Prostate gland (tissue), 2 donors: ENCODE measurements around the gene CBL. TPM values are rescaled to one million over a fixed set of nuclear protein-coding genes. Genes with fewer than 3 reads are reported as not detected.

Experiments used
- DNase-seq: peaks from one replicate; pipeline ENCODE4 v3.0.0-alpha.2; 2019; ENCODE audit warnings: low spot score
- H3K27ac ChIP-seq, 2 donors: fragments of 200-600 bp; sonication (generic); 2 replicates each; pipeline ENCODE4 v1.5.1; 2017 to 2019
- H3K27me3 ChIP-seq: fragments of 200-600 bp; sonication (generic); replicated peaks from 2 replicates; pipeline ENCODE4 v1.5.1; 2019; ENCODE audit not compliant: insufficient read depth
- H3K36me3 ChIP-seq, 2 donors: fragments of 200-600 bp; sonication (generic); 1 replicate in 1 of 2; 2 replicates in 1 of 2; pipeline versions ENCODE4 v1.5.1 to v1.8.1; 2017 to 2019
- H3K4me1 ChIP-seq: fragments of 200-600 bp; sonication (generic); replicated peaks from 2 replicates; pipeline ENCODE4 v1.5.1; 2019
- H3K4me3 ChIP-seq, 2 donors: fragments of 200-600 bp; sonication (generic); 2 replicates each; pipeline ENCODE4 v1.5.1; 2017 to 2019
- H3K9me3 ChIP-seq: fragments of 200-600 bp; sonication (generic); 2 replicates; pipeline ENCODE4 v1.5.1; 2017
- POLR2A ChIP-seq: fragments of 450-650 bp; IDR thresholded peaks from one replicate; pipeline ENCODE4 v1.6.1; 2016; ENCODE audit warnings: antibody characterized with exemption, mild to moderate bottlenecking
- POLR2AphosphoS5 ChIP-seq: sonication (generic); formaldehyde crosslinking; IDR thresholded peaks from one replicate; pipeline ENCODE4 v1.6.1; 2017; ENCODE audit warnings: antibody characterized with exemption
- WGBS: methylation state at CpG from one replicate; pipeline ENCODE4 v1.1.5; 2018; 5-methylcytosine and 5-hydroxymethylcytosine counted together
- intact Hi-C: fragments of 100-400 bp; cut with DNase I; formaldehyde crosslinking; loops from one replicate; pipeline ENCODE4 v1.14.2; 2022
- total RNA-seq, 2 donors: library from RNA; depleted of rRNA; stranded (reverse); fragments of >200 nt; gene quantifications; one replicate each; pipeline ENCODE4 v1.1.0, GENCODE V29; 2016
- TF ChIP-seq, protein P1 (sequence below), 4 experiments: fragments of 200-600 bp in 2 of 4; fragments of 450-650 bp in 2 of 4; sonication (generic) in 2 of 4; IDR thresholded peaks; 1 replicate in 3 of 4; 2 replicates in 1 of 4; pipeline ENCODE4 v1.5.1; 2016 to 2019; ENCODE audit warnings: antibody characterized with exemption in 4 of 4, mild to moderate bottlenecking in 2 of 4, moderate library complexity in 2 of 4

CBL gene
- total RNA-seq, 2 donors from 2014 or later: 9.8 to 38.8 TPM

- DNase-seq: no peak
- TF ChIP-seq, protein P1, sequence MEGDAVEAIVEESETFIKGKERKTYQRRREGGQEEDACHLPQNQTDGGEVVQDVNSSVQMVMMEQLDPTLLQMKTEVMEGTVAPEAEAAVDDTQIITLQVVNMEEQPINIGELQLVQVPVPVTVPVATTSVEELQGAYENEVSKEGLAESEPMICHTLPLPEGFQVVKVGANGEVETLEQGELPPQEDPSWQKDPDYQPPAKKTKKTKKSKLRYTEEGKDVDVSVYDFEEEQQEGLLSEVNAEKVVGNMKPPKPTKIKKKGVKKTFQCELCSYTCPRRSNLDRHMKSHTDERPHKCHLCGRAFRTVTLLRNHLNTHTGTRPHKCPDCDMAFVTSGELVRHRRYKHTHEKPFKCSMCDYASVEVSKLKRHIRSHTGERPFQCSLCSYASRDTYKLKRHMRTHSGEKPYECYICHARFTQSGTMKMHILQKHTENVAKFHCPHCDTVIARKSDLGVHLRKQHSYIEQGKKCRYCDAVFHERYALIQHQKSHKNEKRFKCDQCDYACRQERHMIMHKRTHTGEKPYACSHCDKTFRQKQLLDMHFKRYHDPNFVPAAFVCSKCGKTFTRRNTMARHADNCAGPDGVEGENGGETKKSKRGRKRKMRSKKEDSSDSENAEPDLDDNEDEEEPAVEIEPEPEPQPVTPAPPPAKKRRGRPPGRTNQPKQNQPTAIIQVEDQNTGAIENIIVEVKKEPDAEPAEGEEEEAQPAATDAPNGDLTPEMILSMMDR (IDR thresholded peaks at IDR 0.05): no peak
- TF ChIP-seq POLR2AphosphoS5 (no peak), POLR2A (no peak)
- intact Hi-C loops: no loop called here
- Histone ChIP-seq H3K27ac (no peak overlapping the region), H3K4me1 (no peaks in the 10 kb centered on the region), H3K27me3 (no peaks in the 10 kb centered on the region), H3K9me3 (no peaks in the 10 kb centered on the region), H3K36me3 (no peaks in the 10 kb centered on the region), H3K4me3 (no peak overlapping the region)
- 84% methylated on average over 7 of the region's 7 CpGs for WGBS
Observed at GRCh38 chr11:119266517-119267255, 60.5 kb downstream of the CBL start.

GRCh38 chr11:119267645-119268044, 61.5 kb downstream of the CBL start:
- Histone ChIP-seq H3K27ac (no peak overlapping the region), H3K9me3 (no peaks in the 10 kb centered on the region), H3K4me3 (no peak overlapping the region), H3K4me1 (no peaks in the 10 kb centered on the region), H3K27me3 (no peaks in the 10 kb centered on the region), H3K36me3 (no peaks in the 10 kb centered on the region)
- intact Hi-C loops: no loop called here
- TF ChIP-seq POLR2A (no peak), POLR2AphosphoS5 (no peak)
- TF ChIP-seq, protein P1 (IDR thresholded peaks at IDR 0.05): no peak
- 70% methylated on average over 5 of the region's 5 CpGs for WGBS
- no peak for DNase-seq

- Histone ChIP-seq H3K4me1 (no peaks in the 10 kb centered on the region), H3K27me3 (no peaks in the 10 kb centered on the region), H3K27ac (no peak overlapping the region), H3K9me3 (no peaks in the 10 kb centered on the region), H3K4me3 (no peak overlapping the region), H3K36me3 (no peaks in the 10 kb centered on the region)
- intact Hi-C loops: no loop called here
- no peak for DNase-seq
- TF ChIP-seq POLR2A (no peak), POLR2AphosphoS5 (no peak)
- TF ChIP-seq, protein P1 (IDR thresholded peaks at IDR 0.05): no peak
- 95% methylated on average over 6 of the region's 6 CpGs for WGBS
Observed at GRCh38 chr11:119273721-119274120, 67.6 kb downstream of the CBL start.

GRCh38 chr11:119277660-119278059, 71.5 kb downstream of the CBL start:
- H3K9me3 ChIP-seq: no peaks in the 10 kb centered on the region
- no peaks in the 10 kb centered on the region for H3K27me3 ChIP-seq
- no peak for TF ChIP-seq POLR2A
- TF ChIP-seq POLR2AphosphoS5: no peak
- no peaks in the 10 kb centered on the region for H3K4me1 ChIP-seq
- intact Hi-C loops: no loop called here
- DNase-seq: no peak
- H3K4me3 ChIP-seq: no peak overlapping the region
- 94% methylated on average over 1 of the region's 1 CpG for WGBS
- no peak overlapping the region for H3K27ac ChIP-seq
- H3K36me3 ChIP-seq: no peaks in the 10 kb centered on the region

DNA sequence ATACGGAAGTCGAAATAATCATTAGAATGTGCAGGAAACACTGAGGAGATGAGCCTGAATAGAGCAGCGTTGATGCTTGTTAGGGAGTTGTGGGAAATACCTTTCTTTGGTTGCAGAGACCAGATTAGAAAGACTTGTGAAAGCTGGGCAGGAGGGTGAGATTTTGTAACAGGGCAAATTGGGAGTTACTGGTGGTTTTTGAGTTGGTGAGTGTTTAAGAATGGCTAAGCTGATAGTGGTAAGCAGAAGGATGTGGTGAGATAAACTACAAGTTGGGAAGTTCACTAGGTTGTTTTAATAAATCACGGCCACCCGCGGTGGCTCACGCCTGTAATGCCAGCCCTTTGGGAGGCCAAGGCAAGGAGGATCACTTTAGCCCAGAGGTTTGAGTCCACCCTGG, 76.4 kb downstream of the CBL start:
- TF ChIP-seq, protein P1 (IDR thresholded peaks at IDR 0.05): no peak
- TF ChIP-seq POLR2AphosphoS5: no peak
- no peak for TF ChIP-seq POLR2A
- Histone ChIP-seq H3K27ac (no peak overlapping the region), H3K36me3 (no peaks in the 10 kb centered on the region), H3K27me3 (no peaks in the 10 kb centered on the region), H3K4me3 (no peak overlapping the region), H3K9me3 (no peaks in the 10 kb centered on the region), H3K4me1 (no peaks in the 10 kb centered on the region)
- DNase-seq: no peak
- intact Hi-C loops: no loop called here
- WGBS: 91% methylated on average over 7 of the region's 7 CpGs
